Fibroblast of the aortic adventitia (primary cell): Measurements from ENCODE around the gene C11orf24. TPM values are rescaled to one million over a fixed set of nuclear protein-coding genes. Genes with fewer than 3 reads are reported as not detected.
"Not testable (repeated sequence)": the region's sequence is repeated elsewhere in the genome, so short reads cannot be mapped to it uniquely, and the experiment has no call there.

Experiments
- DNase-seq: peaks from one replicate; pipeline ENCODE4 v3.0.0-alpha.2; 2010; ENCODE audit warnings: low read depth
- H3K4me3 ChIP-seq: 2 replicates; pipeline ENCODE4 v1.5.1; 2011; ENCODE audit warnings: low read depth, mild to moderate bottlenecking, control low read depth, low read length, moderate library complexity
- CTCF ChIP-seq: IDR thresholded peaks from 2 replicates; pipeline ENCODE4 v1.5.1; 2011; ENCODE audit warnings: mild to moderate bottlenecking, low read length, control low read depth, inconsistent platforms; ENCODE audit not compliant: insufficient read depth
- total RNA-seq: library from RNA; depleted of rRNA; stranded (reverse); fragments of >200 nt; gene quantifications from 2 replicates; pipeline ENCODE4 v1.2.3, GENCODE V29; 2012; ENCODE audit warnings: low replicate concordance

Gene C11orf24
- total RNA-seq, 1 donor = 42.1 TPM

DNA sequence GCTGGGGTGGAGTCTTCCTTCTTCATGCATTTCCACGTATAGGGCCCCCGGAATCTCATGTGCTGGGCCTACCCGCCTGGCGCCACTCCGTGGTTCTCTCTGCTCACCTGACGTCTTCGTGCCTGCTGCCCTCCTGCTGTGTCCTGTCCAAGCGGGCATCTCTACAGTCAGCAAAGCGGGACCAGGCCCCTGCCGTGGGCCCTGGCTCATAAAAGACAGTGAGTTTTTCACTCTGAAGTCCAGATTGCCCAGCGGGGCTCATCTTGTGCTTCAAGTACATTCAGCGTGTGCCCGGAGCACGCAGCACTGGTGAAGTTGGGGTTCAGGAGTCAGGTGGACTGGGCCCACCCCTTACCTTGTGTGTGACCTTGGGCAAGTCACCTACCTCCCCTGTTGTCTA lies 17.4 kb downstream of the C11orf24 start:
- DNase-seq = no peak
- H3K4me3 ChIP-seq = no peak overlapping the region
- no peak for TF ChIP-seq CTCF

DNA sequence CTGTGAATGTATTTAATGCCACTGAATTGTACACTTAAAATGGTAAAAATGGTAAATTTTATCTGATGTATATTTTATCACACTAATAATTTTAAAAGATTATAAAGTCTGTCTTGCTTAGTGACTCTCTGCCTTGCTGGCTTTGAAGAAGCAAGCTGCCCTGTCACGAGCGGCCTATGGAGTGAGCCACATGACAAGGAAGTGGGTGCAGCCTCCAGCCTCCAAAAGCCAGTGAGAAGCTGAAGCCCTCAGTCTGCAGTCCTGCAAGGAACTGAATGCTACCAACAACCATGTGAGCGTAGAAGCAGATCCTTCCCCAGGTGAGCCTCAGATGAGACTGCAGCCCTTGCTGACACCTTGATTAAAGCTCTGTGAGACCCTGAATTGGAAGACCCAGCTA lies 20.0 kb downstream of the C11orf24 start:
- no peak overlapping the region for H3K4me3 ChIP-seq
- TF ChIP-seq CTCF = no peak
- no peak for DNase-seq

DNA sequence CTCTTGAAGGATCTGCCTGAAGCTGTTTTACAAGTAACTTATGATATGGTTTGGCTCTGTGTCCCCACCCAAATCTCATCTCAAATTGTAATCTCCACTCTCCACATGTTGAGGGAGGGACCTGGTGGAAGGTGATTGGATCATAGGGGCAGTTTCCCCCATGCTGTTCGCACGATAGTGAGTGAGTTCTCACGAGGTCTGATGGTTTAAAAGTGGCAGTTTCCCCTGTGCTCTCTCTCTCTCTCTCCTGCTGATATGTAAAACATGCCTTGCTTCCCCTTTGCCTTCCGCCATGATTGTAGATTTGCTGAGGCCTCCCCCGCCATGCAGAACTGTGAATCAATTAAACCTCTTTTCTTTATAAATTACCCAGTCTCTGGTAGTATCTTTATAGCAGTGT lies 26.9 kb downstream of the C11orf24 start:
- H3K4me3 ChIP-seq, DNase-seq: not testable (repeated sequence)

- not testable (repeated sequence) for DNase-seq, H3K4me3 ChIP-seq
These were observed 27.9 kb downstream of the C11orf24 start for GRCh38 chr11:68243847-68244246.

- no peak for TF ChIP-seq CTCF
- no peak for DNase-seq
- H3K4me3 ChIP-seq = no peak overlapping the region
These were observed 29.2 kb downstream of the C11orf24 start for GRCh38 chr11:68242616-68243015.

GRCh38 chr11:68231621-68232020 lies 40.2 kb downstream of the C11orf24 start:
- no peak for TF ChIP-seq CTCF
- no peak for DNase-seq
- no peak overlapping the region for H3K4me3 ChIP-seq

DNA sequence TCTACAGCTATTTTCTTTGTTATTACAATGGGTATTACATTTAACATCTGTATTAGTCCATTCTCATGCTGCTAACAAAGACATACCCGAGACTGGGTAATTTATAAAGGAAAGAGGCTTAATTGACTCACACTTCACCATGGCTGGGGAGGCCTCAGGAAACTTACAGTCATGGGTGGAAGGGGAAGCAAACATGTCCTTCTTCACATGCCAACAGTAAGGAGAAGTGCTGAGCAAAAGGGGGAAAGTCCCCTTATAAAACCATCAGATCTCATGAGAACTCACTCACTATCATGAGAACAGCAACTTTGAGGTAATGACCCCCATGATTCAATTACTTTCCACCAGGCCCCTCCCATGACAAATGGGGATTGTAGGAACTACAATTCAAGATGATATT lies 42.2 kb downstream of the C11orf24 start:
- no peak for DNase-seq
- no peak for TF ChIP-seq CTCF

DNA sequence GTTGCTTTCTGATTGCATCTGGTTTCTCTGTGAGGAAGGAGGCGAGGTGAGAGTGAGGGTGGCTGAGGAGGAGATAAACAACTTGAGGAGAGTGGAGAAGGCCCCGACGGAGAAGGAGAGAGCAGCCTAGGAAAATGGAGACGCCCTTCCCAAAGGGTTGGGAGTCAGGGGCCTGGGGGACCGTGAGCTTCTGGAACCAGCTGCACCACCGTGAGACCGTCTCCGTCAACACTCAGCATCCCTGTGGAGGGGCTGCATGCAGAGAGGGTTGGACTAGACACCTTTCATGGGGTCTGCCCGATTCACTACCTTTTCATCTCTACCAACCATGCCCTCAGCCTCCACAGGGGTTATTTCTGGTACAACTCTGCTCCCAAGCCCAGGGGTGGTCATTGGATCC lies 45.4 kb downstream of the C11orf24 start:
- no peak for DNase-seq
- TF ChIP-seq CTCF = no peak
- H3K4me3 ChIP-seq = no peak overlapping the region

More for the DNA sequence above, 42.2 kb downstream of the C11orf24 start:
- no peak overlapping the region for H3K4me3 ChIP-seq
